ENCODE data around the gene CAMTA1. TPM values are rescaled to one million over a fixed set of nuclear protein-coding genes. Genes with fewer than 3 reads are reported as not detected.

Gene CAMTA1
- total and polyA plus RNA-seq, 9 of the 15 experiments (the other 6 are each of a cell fraction or from before 2014, with no cell fraction given), result 43.9 to 161 (median 65.9) TPM

- peaks cover 3 to 24% of the 10 kb centered on the region in 2 experiments; a peak in 3 of 5 replicates for H3K27me3 ChIP-seq (ENCODE audit: control insufficient read depth in 2 of 2, insufficient read depth in 2 of 2, low read length in 2 of 2)
- in situ Hi-C loops (cut with MboI) (no loop called here), intact Hi-C loops (cut with micrococcal nuclease) (no loop called here)
- no peak for ATAC-seq
- H3K36me3 ChIP-seq (ENCODE audit: control insufficient read depth, insufficient read depth, low read length), result no peaks in the 10 kb centered on the region
- no TSS peak for BruUV-seq (replicated peaks)
- H3K4me2 ChIP-seq (ENCODE audit: insufficient read depth, low read length), result no peak overlapping the region
- DNase-seq (ENCODE audit: extremely low read depth in 1 of 4, low spot score in 3 of 4), result no peak
- no peak overlapping the region for H3K4me3 ChIP-seq
- peaks cover 0 to 2% of the 10 kb centered on the region in 2 experiments; a peak in 1 of 5 replicates for H3K4me1 ChIP-seq (replicated peaks in 1 of 2; ENCODE audit: control insufficient read depth in 2 of 2, insufficient read depth in 2 of 2, low read length in 2 of 2)
- H3K9ac ChIP-seq (ENCODE audit: insufficient read depth in 1 of 2, low read depth in 2 of 2, low read length in 2 of 2), result no peak overlapping the region
- H3K9me3 ChIP-seq (replicated peaks; ENCODE audit: control insufficient read depth, insufficient read depth, low read depth, low read length), result peaks cover 13% of the 10 kb centered on the region; the same call in 1 of the 2 replicates
- WGBS (ENCODE audit: insufficient coverage, low coverage, missing lambda C conversion rate), result 1% methylated on average over 11 of the region's 11 CpGs
- ChIA-PET CTCF (ENCODE audit: low intra/inter-chr PET ratio) (no interaction called here), POLR2A (no interaction called here)
- FAIRE-seq, result no peak
- TF ChIP-seq ETS2 (tag; IDR thresholded peaks at IDR 0.05; ENCODE audit: borderline replicate concordance, poor library complexity, severe bottlenecking) (no peak), ZNF384 (IDR thresholded peaks at IDR 0.05; ENCODE audit: low read depth, low read length) (no peak), COPS2 (conservative IDR thresholded peaks at IDR 0.05) (no peak), TOE1 (IDR thresholded peaks at IDR 0.05; ENCODE audit: borderline replicate concordance) (no peak), TOE1 (CRISPR knock-in tag; IDR thresholded peaks at IDR 0.05; ENCODE audit: borderline replicate concordance, low read depth) (no peak), SNIP1 (IDR thresholded peaks at IDR 0.05; ENCODE audit: low read depth) (no peak), TEAD2 (tag; IDR thresholded peaks at IDR 0.05) (no peak), KDM2B (CRISPR knock-in tag; IDR thresholded peaks at IDR 0.05) (no peak), ELK3 (CRISPR knock-in tag; IDR thresholded peaks at IDR 0.05) (no peak), XRCC4 (IDR thresholded peaks at IDR 0.05; ENCODE audit: extremely low read depth, insufficient read depth, insufficient read length) (no peak), ZNF143 (CRISPR knock-in tag; IDR thresholded peaks at IDR 0.05) (no peak), KHSRP (IDR thresholded peaks at IDR 0.05) (no peak), MYC (IDR thresholded peaks at IDR 0.05; ENCODE audit: low read depth, low read length) (no peak), MYC (CRISPR knock-in tag; IDR thresholded peaks at IDR 0.05; ENCODE audit: borderline replicate concordance, low read depth) (no peak), ZC3H4 (CRISPR knock-in tag; IDR thresholded peaks at IDR 0.05; ENCODE audit: borderline replicate concordance) (no peak), EWSR1 (IDR thresholded peaks at IDR 0.05; ENCODE audit: borderline replicate concordance, low read depth, partially characterized antibody) (no peak), SOX6 (IDR thresholded peaks at IDR 0.05) (no peak), CHD4 (IDR thresholded peaks at IDR 0.05; ENCODE audit: insufficient read depth, insufficient replicate concordance, low read depth, low read length, poor library complexity, severe bottlenecking) (no peak)
- H3K79me2 ChIP-seq (ENCODE audit: control insufficient read depth, insufficient read depth, low read length), result no peaks in the 10 kb centered on the region
- no peak overlapping the region for H2AFZ ChIP-seq (ENCODE audit: low read depth, low read length)
- H3K9me1 ChIP-seq (ENCODE audit: control insufficient read depth, insufficient read depth, low read length), result no peaks in the 10 kb centered on the region
- no peak overlapping the region for H3K27ac ChIP-seq (ENCODE audit: extremely low read depth, low read depth, low read length)
- no peaks in the 10 kb centered on the region for H4K20me1 ChIP-seq (replicated peaks; ENCODE audit: control insufficient read depth, insufficient read depth, low read length)
These were observed 710.7 kb downstream of the CAMTA1 start for GRCh38 chr1:7495962-7496361.
